Endothelial cell of umbilical vein (primary cell): ENCODE data around the gene RAB3GAP2. TPM values are rescaled to one million over a fixed set of nuclear protein-coding genes. Genes with fewer than 3 reads are reported as not detected.

Source experiments
- BruUV-seq: library from RNA; stranded (reverse); fragments of 400-500 nt; replicated peaks from 2 replicates; lab custom pipeline; 2021; lab: Mats Ljungman, UMichigan
- CTCF ChIA-PET: fragments of 300-600, 350-600 bp; sonication (Branson Sonifier 250); formaldehyde crosslinking; loops from one replicate; lab custom pipeline; 2021; ENCODE audit warnings: antibody characterized with exemption, inconsistent platforms; lab: Charles Lee
- POLR2A ChIA-PET: fragments of 300-600, 350-600 bp; sonication (Branson Sonifier 250); formaldehyde crosslinking; loops from one replicate; lab custom pipeline; 2021; ENCODE audit warnings: antibody characterized with exemption, inconsistent platforms; lab: Charles Lee
- DNase-seq: peaks from one replicate; pipeline ENCODE4 v3.0.0-alpha.2; 2011; ENCODE audit warnings: low read depth, low spot score
- FAIRE-seq: peaks from 2 replicates; lab custom pipeline; 2011; peaks lifted over from hg19 to GRCh38; lab: Jason Lieb, UNC
- H2AFZ ChIP-seq: 2 replicates; pipeline ENCODE4 v1.6.0; 2012; ENCODE audit warnings: low read depth, low read length, control low read depth, inconsistent platforms
- H3K27ac ChIP-seq: 2 replicates; pipeline ENCODE4 v1.5.1; 2011; ENCODE audit warnings: low read depth, mild to moderate bottlenecking, control low read depth, low read length, moderate library complexity; ENCODE audit not compliant: insufficient read depth
- H3K27me3 ChIP-seq, 2 experiments: 2 replicates each; pipeline versions ENCODE4 v1.6.0 to v1.6.1; 2011; ENCODE audit warnings: low read length in 2 of 2, mixed read lengths in 1 of 2; ENCODE audit not compliant: control insufficient read depth in 2 of 2, insufficient read depth in 2 of 2
- H3K36me3 ChIP-seq, 2 experiments: 2 replicates in 1 of 2; 3 replicates in 1 of 2; pipeline ENCODE4 v1.5.1; 2011; ENCODE audit warnings: low read length in 2 of 2, mild to moderate bottlenecking in 1 of 2, moderate library complexity in 1 of 2; ENCODE audit not compliant: control insufficient read depth in 2 of 2, insufficient read depth in 2 of 2; ENCODE audit errors: extremely low read depth in 1 of 2
- H3K4me1 ChIP-seq: 3 replicates; pipeline ENCODE4 v1.5.1; 2011; ENCODE audit warnings: mild to moderate bottlenecking, low read length; ENCODE audit not compliant: control insufficient read depth, insufficient read depth; ENCODE audit errors: extremely low read depth
- H3K4me2 ChIP-seq: 2 replicates; pipeline ENCODE4 v1.6.1; 2011; ENCODE audit warnings: low read length, control low read depth, mixed read lengths; ENCODE audit not compliant: insufficient read depth
- H3K4me3 ChIP-seq, 3 experiments: fragments of 200-600 bp in 1 of 3; sonication (generic), shearing (Covaris generic) in 1 of 3; replicated peaks in 1 of 3; 2 replicates each; pipeline ENCODE4 v1.5.1; 2011 to 2016; ENCODE audit warnings: control low read depth in 3 of 3, low read length in 3 of 3, mild to moderate bottlenecking in 2 of 3, inconsistent platforms in 1 of 3, low read depth in 1 of 3, moderate library complexity in 1 of 3; ENCODE audit not compliant: insufficient read depth in 1 of 3
- H3K79me2 ChIP-seq: 2 replicates; pipeline ENCODE4 v1.6.0; 2012; ENCODE audit warnings: low read length, inconsistent platforms; ENCODE audit not compliant: control insufficient read depth, insufficient read depth
- H3K9ac ChIP-seq: replicated peaks from 2 replicates; pipeline ENCODE3; 2011; ENCODE audit warnings: low read length, control low read depth; ENCODE audit not compliant: insufficient read depth; ENCODE audit errors: extremely low read depth
- H3K9me1 ChIP-seq: replicated peaks from 3 replicates; pipeline ENCODE4 v1.6.0; 2011; ENCODE audit warnings: mild to moderate bottlenecking, low read length; ENCODE audit not compliant: control insufficient read depth, insufficient read depth; ENCODE audit errors: extremely low read depth
- H3K9me3 ChIP-seq: replicated peaks from 2 replicates; pipeline ENCODE4 v1.5.1; 2012; ENCODE audit warnings: low read length, inconsistent platforms; ENCODE audit not compliant: control insufficient read depth, insufficient read depth
- H4K20me1 ChIP-seq: replicated peaks from 2 replicates; pipeline ENCODE3; 2011; ENCODE audit warnings: mild to moderate bottlenecking, low read length; ENCODE audit not compliant: control insufficient read depth, insufficient read depth; ENCODE audit errors: extremely low read depth
- EZH2 ChIP-seq: IDR thresholded peaks from 2 replicates; pipeline ENCODE4 v1.6.1; 2012; ENCODE audit warnings: borderline replicate concordance, low read depth, mild to moderate bottlenecking, moderate library complexity, low read length, inconsistent platforms; ENCODE audit not compliant: severe bottlenecking
- FOS ChIP-seq: IDR thresholded peaks from 2 replicates; pipeline ENCODE4 v1.6.1; 2011; ENCODE audit warnings: mild to moderate bottlenecking, low read length, moderate library complexity, borderline replicate concordance; ENCODE audit not compliant: insufficient read depth
- GATA2 ChIP-seq: IDR thresholded peaks from 2 replicates; pipeline ENCODE4 v1.7.0; 2011; ENCODE audit warnings: low read depth, mild to moderate bottlenecking, moderate library complexity, mixed read lengths, low read length; ENCODE audit not compliant: insufficient read length, insufficient read depth
- JUN ChIP-seq: IDR thresholded peaks from 2 replicates; pipeline ENCODE4 v1.6.1; 2011; ENCODE audit warnings: borderline replicate concordance, low read depth; ENCODE audit not compliant: insufficient read length, insufficient read depth
- MYC ChIP-seq: IDR thresholded peaks from one replicate; pipeline ENCODE4 v1.6.1; 2011; ENCODE audit warnings: mild to moderate bottlenecking, low read depth, low read length
- POLR2A ChIP-seq: IDR thresholded peaks from 2 replicates; pipeline ENCODE4 v1.6.1; 2012; ENCODE audit warnings: low read depth, mild to moderate bottlenecking, control low read depth, low read length
- POLR2AphosphoS5 ChIP-seq: IDR thresholded peaks from 2 replicates; pipeline ENCODE4 v1.6.1; 2012; ENCODE audit warnings: low read depth, mild to moderate bottlenecking, control low read depth, low read length, moderate library complexity; ENCODE audit not compliant: insufficient read depth
- dilution Hi-C: fragments of 300-500 bp; cut with MboI; formaldehyde crosslinking; loops from one replicate; pipeline ENCODE4 v1.15.0; 2019; ENCODE audit warnings: low sequenced_read_pairs; ENCODE audit not compliant: extremely low pct_ligation_motif_present
- intact Hi-C: fragments of 100-400 bp; cut with micrococcal nuclease; formaldehyde crosslinking; loops from one replicate; pipeline ENCODE4 v1.10.0; 2022
- polyA plus RNA-seq, 4 experiments: library from polyadenylated mRNA; depleted of rRNA in 3 of 4; stranded (reverse) in 3 of 4; unstranded in 1 of 4; fragments of >200 nt; gene quantifications; 2 replicates each; pipeline versions ENCODE4 v1.2.1 to v1.2.3, GENCODE V29; 2011 to 2012; ENCODE audit warnings: missing spikeins in 1 of 4
- total RNA-seq: library from RNA; stranded (reverse); gene quantifications from 2 replicates; pipeline ENCODE4 v1.2.3, GENCODE V29; 2021
- TF ChIP-seq, protein P1 (sequence below): IDR thresholded peaks from 2 replicates; pipeline ENCODE4 v1.6.1; 2011; ENCODE audit not compliant: insufficient read depth, insufficient read length
- TF ChIP-seq, protein P2 (sequence below), 2 donors: IDR thresholded peaks; 1 replicate in 1 of 2; 2 replicates in 1 of 2; pipeline ENCODE4 v1.5.1; 2011; ENCODE audit warnings: low read length in 2 of 2, mild to moderate bottlenecking in 2 of 2, moderate library complexity in 2 of 2, control low read depth in 1 of 2, inconsistent platforms in 1 of 2, low read depth in 1 of 2; ENCODE audit not compliant: insufficient read depth in 1 of 2; ENCODE audit errors: extremely low read depth in 1 of 2

The RAB3GAP2 gene
- total and polyA plus RNA-seq, 2 donors (not counting 3 experiments of a cell fraction or from before 2014, with no cell fraction given), result 11.1 to 37.4 TPM

DNA sequence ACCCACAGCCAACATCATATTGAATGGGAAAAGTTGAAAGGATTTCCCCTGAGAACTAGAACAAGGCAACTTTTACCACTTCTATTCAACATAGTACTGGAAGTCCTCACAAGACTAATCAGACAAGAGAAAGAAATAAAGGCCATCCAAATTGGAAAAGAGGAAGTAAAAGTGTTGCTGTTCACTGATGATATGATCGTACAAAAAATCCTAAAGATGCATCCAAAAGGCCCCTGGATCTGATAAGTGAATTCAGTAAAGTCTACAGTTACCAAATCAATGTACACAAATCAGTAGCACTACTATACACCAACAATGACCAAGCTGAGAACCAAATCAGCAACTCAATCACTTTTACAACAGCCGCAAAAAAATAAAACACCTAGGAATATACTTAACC is 28.3 kb downstream of the RAB3GAP2 start:
- CTCF ChIA-PET, result no interaction called here
- Histone ChIP-seq H3K4me3 (no peak overlapping the region), H3K27me3 (no peaks in the 10 kb centered on the region), H3K36me3 (no peaks in the 10 kb centered on the region), H3K79me2 (peaks cover 41% of the 10 kb centered on the region), H3K4me1 (no peaks in the 10 kb centered on the region), H2AFZ (no peak overlapping the region), H3K4me2 (no peak overlapping the region), H3K27ac (no peak overlapping the region), H3K9me3 (peaks cover 2% of the 10 kb centered on the region), H4K20me1 (no peaks in the 10 kb centered on the region), H3K9me1 (peaks cover 4% of the 10 kb centered on the region), H3K9ac (no peak overlapping the region)
- TF ChIP-seq, protein P1, sequence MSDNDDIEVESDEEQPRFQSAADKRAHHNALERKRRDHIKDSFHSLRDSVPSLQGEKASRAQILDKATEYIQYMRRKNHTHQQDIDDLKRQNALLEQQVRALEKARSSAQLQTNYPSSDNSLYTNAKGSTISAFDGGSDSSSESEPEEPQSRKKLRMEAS, result no peak
- TF ChIP-seq, protein P2, sequence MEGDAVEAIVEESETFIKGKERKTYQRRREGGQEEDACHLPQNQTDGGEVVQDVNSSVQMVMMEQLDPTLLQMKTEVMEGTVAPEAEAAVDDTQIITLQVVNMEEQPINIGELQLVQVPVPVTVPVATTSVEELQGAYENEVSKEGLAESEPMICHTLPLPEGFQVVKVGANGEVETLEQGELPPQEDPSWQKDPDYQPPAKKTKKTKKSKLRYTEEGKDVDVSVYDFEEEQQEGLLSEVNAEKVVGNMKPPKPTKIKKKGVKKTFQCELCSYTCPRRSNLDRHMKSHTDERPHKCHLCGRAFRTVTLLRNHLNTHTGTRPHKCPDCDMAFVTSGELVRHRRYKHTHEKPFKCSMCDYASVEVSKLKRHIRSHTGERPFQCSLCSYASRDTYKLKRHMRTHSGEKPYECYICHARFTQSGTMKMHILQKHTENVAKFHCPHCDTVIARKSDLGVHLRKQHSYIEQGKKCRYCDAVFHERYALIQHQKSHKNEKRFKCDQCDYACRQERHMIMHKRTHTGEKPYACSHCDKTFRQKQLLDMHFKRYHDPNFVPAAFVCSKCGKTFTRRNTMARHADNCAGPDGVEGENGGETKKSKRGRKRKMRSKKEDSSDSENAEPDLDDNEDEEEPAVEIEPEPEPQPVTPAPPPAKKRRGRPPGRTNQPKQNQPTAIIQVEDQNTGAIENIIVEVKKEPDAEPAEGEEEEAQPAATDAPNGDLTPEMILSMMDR (IDR thresholded peaks at IDR 0.05; ENCODE audit: extremely low read depth in 1 of 2, insufficient read depth in 1 of 2, low read depth in 1 of 2, low read length in 2 of 2), result no peak
- TF ChIP-seq EZH2 (no peak), POLR2AphosphoS5 (no peak), JUN (no peak), FOS (no peak), GATA2 (no peak), MYC (no peak), POLR2A (no peak)
- DNase-seq (no peak), FAIRE-seq (no peak)
- BruUV-seq, result no TSS peak
- intact Hi-C loops (no loop called here), dilution Hi-C loops (no loop called here)
- POLR2A ChIA-PET, result no interaction called here
